GM18519 (cell line): ENCODE measurements around the gene CTAG1A.
A peak's percentile ranks its signal among the peaks of the same experiment; 100 is the strongest.
"Not testable (repeated sequence)": the region's sequence is repeated elsewhere in the genome, so short reads cannot be mapped to it uniquely, and the experiment has no call there.

Experiments
- ATAC-seq: cut with Tn5 transposase; IDR thresholded peaks from one replicate; pipeline ENCODE4 v1.9.1; 2021; ENCODE audit warnings: mild to moderate bottlenecking, moderate library complexity; ENCODE audit not compliant: unreplicated experiment, low FRiP score

The CTAG1A gene

GRCh38 chrX:154584585-154585183 is at the start of gene CTAG1A:
Gene CTAG1A, plus strand, starts transcription at chrX:154585133. Its CDS starts 74 bp downstream, at chrX:154585207.
- ATAC-seq: not testable (repeated sequence)

- no peak for ATAC-seq
These were observed 49.0 kb upstream of the CTAG1A start for GRCh38 chrX:154535892-154536291.

DNA sequence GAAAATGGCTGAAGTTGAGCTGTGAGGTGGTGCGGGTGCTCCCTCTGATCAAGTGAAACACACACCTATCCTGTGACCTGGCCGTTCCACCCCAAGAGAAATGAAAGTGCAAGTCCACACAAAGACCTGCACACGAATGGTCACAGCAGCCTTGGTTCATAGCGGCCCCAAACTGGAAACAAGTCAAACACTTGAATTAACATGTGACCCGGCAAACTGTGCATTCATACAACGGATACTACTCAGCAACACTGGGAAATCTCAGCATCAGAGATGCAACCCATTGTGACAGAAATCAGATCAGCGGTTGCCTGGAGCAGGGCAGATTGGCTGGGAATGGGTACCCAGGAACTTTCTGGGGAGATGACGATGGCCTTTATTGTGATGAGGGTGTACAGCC is 45.9 kb upstream of the CTAG1A start:
- no peak for ATAC-seq

GRCh38 chrX:154540365-154540764 is 44.6 kb upstream of the CTAG1A start:
- ATAC-seq: not testable (repeated sequence)

DNA sequence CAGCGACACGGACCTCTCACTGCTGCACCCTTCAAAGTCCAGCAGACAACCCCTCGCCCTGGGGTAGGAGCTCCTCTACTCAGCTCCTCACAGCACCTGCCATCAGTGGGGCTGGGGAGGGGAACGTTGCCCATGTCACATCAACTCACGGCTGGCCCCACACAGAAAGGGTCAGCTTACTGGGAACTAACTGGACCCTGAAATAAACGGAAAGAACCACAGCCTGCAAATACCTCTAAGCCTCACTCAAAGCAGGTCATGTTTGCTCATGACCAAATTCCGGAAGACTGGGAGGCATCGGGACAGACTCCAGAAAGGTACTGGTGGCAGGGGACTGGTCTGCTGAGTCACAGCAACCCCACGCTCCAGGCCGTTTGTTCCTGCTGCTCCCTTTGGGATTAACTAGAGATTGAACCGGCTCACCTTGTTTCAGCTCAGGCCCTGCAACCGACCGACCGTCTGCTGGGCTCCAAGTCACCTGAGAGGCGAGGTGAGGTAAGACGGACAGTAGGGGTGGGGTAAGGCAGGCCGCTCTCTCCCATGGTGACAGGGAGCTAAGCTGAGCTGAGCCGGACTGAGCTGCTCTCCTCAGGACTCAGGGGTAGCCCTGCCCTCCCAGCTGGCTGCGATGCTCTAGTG is 43.9 kb upstream of the CTAG1A start:
- no peak for ATAC-seq

- no peak for ATAC-seq
These were observed 43.4 kb upstream of the CTAG1A start for GRCh38 chrX:154541589-154541895.

GRCh38 chrX:154541896-154542722 is 42.8 kb upstream of the CTAG1A start:
- ATAC-seq: no peak

GRCh38 chrX:154542723-154543424 is 42.1 kb upstream of the CTAG1A start:
- ATAC-seq: no peak

DNA sequence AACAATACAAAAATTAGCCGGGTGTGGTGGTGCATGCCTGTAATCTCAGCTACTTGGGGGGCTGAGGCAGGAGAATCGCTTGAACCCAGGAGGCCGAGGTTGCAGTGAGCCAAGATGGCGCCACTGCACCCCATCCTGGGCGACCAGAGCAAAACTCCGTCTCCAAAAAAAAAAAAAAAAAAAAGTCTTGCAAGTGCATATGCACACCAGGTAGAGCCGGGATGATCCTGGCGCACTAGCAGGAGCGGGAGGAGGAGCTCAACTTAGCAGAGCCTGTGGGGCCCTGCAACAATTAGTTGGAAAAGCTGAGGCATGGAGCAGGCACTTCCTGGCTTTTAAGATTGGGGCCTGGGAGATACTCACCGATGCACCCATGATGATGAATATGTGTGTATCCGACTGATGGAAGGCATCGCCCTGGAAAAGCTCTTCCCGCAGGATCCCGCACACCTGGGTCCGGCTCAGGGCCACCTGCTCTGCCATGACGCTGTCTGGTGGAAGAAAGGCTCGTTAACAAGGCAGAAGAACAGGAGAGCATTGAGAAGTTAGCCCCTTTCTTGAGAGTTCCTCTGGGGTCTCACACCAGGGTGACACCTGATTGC is 39.2 kb upstream of the CTAG1A start:
- ATAC-seq: no peak

DNA sequence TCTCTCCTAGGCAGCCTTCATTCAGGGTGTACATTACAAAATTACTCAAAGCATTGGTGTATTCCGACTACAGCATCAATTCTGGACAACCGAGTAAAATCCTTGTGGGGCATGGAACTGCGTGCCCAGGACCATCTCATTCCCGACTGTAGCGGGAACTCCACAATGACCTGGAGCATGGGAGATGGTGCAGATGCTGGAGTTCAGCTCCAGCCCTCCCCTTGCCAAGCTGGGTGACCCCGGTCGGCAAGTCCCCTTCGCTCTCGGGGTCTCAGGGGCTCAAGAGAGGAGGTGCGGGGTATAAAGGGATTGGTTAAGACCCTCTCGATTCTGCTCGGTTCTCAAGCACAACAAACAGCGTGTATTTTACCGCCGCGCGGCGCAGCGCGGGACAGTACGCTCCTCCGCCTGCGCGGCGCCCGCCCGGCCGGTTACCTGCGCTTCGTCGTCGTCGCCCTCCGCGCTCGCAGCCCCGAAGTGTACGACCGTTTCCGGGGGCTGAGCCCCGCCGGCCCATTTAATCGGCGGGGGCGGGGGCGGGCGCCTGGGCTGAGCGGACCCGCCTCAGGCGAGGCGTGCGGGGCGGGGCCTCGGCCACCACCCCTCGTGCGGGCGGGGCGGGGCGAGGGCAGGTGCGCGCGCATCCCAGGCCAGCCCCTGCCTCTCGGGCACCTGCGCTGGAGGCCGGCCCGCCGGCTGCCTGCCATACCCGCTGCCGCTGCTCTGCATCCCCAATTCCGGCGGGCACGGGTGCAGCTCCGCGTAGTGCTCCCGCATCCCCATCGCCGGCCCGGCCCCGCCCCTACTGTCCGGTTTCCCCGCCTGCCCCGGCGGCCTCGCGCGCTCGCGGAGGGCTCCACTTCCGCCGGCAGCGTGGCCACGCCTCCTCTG is 38.3 kb upstream of the CTAG1A start, which contains the start of gene G6PD:
TSS of gene G6PD (minus strand) at position 493 of the 891 bp plus-strand sequence. CDS start 691 bp downstream, outside the sequence.
- peak; percentile 28 for ATAC-seq

DNA sequence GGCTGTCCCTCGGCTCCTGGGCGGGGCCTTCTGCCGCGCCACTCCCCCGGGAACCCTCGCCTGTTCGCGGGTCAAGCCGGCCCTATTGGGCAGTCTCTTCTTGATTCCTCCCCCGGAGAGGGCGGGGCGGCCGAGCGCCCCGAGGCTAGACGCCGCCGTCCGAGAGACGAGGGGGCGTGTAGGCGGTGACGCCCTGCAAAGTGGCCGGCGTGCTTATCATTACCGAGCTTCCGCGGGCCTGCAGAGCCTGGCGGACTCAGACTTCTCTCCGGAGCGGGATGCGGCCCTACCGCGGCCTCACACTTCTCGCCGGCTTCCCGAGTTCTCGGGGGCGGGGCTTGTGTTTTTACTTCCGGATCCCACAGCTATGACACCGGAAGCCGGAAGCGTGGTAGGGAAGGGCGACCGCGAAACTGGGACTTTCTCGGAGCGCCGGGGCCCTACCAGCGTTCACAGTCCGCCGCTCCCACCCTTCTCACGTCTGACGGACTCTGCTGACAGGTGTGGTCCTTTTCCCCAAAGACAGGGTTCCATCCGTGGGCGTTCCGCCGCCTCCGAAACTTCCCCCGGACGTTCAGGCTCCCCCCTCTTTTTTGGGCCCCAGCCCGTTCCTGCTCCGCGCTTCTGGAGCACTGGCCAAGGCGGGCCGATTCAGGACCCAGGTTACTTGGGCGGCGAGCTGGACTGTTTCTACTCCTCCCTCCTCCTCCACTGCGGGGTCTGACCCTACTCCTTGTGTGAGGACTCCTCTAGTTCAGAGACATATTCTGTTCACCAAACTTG is 37.5 kb upstream of the CTAG1A start, which contains the start of gene IKBKG:
TSS of gene IKBKG (plus strand) at position 376 of the 783 bp plus-strand sequence. CDS start 4,383 bp downstream, outside the sequence.
- ATAC-seq: peak; percentile 75

DNA sequence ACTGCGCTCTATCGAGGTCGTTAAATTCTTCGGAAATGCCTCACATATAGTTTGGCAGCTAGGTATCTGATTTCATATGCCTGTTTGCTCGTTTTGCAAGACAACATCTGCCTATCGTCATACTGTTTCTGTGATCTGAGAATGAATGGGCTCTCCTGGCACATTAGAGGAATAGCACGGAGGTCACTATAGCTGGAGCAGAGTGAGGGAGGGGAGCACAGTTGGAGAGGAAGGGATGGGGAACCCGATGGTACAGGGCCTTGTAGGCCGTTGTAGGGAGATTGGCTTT is 37.0 kb upstream of the CTAG1A start:
- ATAC-seq: no peak

DNA sequence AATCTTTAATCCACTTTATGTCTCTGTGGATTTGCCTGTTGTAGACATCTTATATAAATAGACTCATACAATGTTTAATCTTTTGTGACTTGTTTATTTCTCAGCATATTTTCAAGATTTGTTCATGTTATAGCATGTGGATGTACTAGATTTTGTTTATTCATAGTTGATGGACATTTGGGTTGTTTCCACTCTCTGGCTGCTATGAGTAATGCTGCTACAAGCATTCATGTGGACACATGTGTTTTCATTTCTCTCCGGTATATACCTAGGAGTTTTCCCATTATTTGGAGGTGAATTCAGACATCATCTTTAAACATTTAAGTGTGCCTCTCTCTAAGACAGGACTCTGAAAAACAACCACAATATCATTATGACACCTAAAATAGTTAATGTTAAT is 35.2 kb upstream of the CTAG1A start:
- ATAC-seq: no peak

DNA sequence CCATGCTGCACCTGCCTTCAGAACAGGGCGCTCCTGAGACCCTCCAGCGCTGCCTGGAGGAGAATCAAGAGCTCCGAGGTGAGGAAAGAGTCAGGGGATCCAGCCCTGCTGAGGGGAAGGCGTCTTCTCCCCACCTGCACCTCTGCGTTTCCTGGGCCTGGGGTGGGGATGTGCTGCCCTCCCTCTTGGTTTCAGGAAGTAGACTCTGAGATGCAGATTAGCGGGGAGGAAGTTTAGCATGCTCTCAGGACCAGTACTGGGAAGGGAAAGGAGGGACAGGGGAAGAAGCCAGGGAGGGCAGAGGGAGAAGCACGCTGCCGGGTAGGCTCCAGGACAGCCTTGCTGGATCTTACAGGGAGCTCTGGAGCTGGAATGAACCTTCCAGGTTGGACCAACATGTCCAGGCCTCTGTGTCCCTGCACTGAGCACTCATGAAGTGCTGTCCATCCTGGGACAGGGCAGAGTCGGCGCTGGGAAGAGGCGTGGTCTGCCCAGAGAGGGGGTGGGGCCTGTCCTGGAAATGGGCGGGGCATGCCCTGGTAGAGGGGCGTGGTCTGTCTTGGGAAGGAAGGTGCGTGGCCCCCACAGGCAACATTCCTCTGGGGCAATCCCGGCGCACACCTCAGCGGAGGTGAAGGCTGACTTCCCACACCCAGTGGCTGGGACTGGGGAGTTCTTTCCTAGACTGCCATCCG is 32.7 kb upstream of the CTAG1A start:
- ATAC-seq: not testable (repeated sequence)

GRCh38 chrX:154558060-154558690 is 26.8 kb upstream of the CTAG1A start:
- ATAC-seq: not testable (repeated sequence)

GRCh38 chrX:154558896-154559295 is 26.0 kb upstream of the CTAG1A start:
- not testable (repeated sequence) for ATAC-seq

DNA sequence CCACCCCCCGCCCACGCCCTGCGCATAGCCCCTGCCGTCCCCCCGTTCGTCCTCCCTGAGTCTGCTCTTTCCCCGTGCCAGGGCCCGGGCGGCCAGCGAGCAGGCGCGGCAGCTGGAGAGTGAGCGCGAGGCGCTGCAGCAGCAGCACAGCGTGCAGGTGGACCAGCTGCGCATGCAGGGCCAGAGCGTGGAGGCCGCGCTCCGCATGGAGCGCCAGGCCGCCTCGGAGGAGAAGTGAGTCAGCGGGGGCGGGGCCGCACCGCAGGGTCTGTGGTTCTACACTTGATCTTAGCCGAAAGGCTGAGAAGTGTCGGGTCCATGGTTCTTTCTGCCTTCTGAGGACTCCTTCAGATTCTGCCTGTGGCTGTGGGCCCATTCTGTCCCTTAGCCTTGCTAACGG is 24.6 kb upstream of the CTAG1A start:
- ATAC-seq: not testable (repeated sequence)

DNA sequence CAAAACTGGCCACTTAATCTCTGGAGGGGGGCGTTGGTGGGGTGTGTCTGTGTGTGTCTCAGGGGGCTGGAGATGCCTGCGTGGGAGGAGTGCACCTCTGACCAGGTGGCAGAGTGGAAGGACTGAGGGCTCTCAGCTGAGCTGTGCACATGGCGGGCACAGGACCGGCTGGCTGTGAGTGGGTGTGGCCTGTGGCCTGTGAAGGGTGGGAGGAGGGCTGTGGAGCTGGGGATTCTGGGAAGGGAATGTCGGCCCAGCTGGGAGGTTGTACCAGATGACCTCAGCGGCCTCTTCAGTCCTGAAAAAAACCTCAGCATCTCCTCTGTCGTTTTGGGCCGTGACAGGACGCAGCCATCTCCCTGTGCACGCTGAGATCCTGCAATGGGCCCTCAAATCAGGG is 22.6 kb upstream of the CTAG1A start:
- ATAC-seq: not testable (repeated sequence)
